ENCODE measurements around the gene UFSP2. TPM values are rescaled to one million over a fixed set of nuclear protein-coding genes. Genes with fewer than 3 reads are reported as not detected.

The UFSP2 gene
- total RNA-seq, 4 donors from 2014 or later: 36.0 to 63.7 (median 51.9) TPM

- H3K4me1 ChIP-seq: peaks cover 0 to 40% (median 6%) of the 10 kb centered on the region in 3 donors
- no peak for ATAC-seq
These were observed 31.1 kb downstream of the UFSP2 start for GRCh38 chr4:185394568-185395237.

GRCh38 chr4:185392156-185392555 lies 33.6 kb downstream of the UFSP2 start:
- no peaks in the 10 kb centered on the region for H3K27me3 ChIP-seq
- WGBS, 2 donors (ENCODE audit: low coverage in 1 of 2): 58 to 93% methylated on average over 1 of the region's 1 CpG
- ATAC-seq: no peak

More at GRCh38 chr4:185394568-185395237, 31.1 kb downstream of the UFSP2 start:
- peaks cover 0 to 6% of the 10 kb centered on the region in 2 donors for H3K36me3 ChIP-seq
- H3K9me3 ChIP-seq: no peaks in the 10 kb centered on the region
- no peaks in the 10 kb centered on the region for H3K27me3 ChIP-seq
- no peak for TF ChIP-seq CTCF (IDR thresholded peaks at IDR 0.05)
- no peak for TF ChIP-seq POLR2AphosphoS5 (IDR thresholded peaks at IDR 0.05)
- TF ChIP-seq EP300 (IDR thresholded peaks at IDR 0.05): no peak
- no peak for TF ChIP-seq POLR2A (IDR thresholded peaks at IDR 0.05)
- peak overlapping the region; percentile 91 to 100 (median 100) for H3K27ac ChIP-seq
- 53 to 57% methylated on average over 12 of the region's 12 CpGs for WGBS, 2 donors (ENCODE audit: low coverage in 1 of 2)
- peak overlapping the region; percentile 53 to 85 for H3K4me3 ChIP-seq

GRCh38 chr4:185390941-185391340 lies 34.8 kb downstream of the UFSP2 start:
- TF ChIP-seq EP300 (IDR thresholded peaks at IDR 0.05) (no peak), CTCF (IDR thresholded peaks at IDR 0.05) (no peak), POLR2A (IDR thresholded peaks at IDR 0.05) (no peak), POLR2AphosphoS5 (IDR thresholded peaks at IDR 0.05) (no peak)
- ATAC-seq: no peak
- Histone ChIP-seq H3K27ac (no peak overlapping the region), H3K36me3 (no peaks in the 10 kb centered on the region), H3K27me3 (no peaks in the 10 kb centered on the region), H3K9me3 (no peaks in the 10 kb centered on the region), H3K4me1 (peaks cover 0 to 13% (median 0%) of the 10 kb centered on the region in 3 donors), H3K4me3 (no peak overlapping the region)
- WGBS, 2 donors (ENCODE audit: low coverage in 1 of 2): 80 to 94% methylated on average over 6 of the region's 6 CpGs

More at GRCh38 chr4:185392156-185392555, 33.6 kb downstream of the UFSP2 start:
- Histone ChIP-seq H3K4me3 (no peak overlapping the region), H3K4me1 (peaks cover 0 to 15% (median 2%) of the 10 kb centered on the region in 3 donors), H3K36me3 (no peaks in the 10 kb centered on the region), H3K9me3 (no peaks in the 10 kb centered on the region), H3K27ac (no peak overlapping the region)
- TF ChIP-seq POLR2AphosphoS5 (IDR thresholded peaks at IDR 0.05) (no peak), EP300 (IDR thresholded peaks at IDR 0.05) (no peak), CTCF (IDR thresholded peaks at IDR 0.05) (no peak), POLR2A (IDR thresholded peaks at IDR 0.05) (no peak)

GRCh38 chr4:185387957-185388356 lies 37.8 kb downstream of the UFSP2 start:
- no peak for TF ChIP-seq POLR2A (IDR thresholded peaks at IDR 0.05)
- no peak for TF ChIP-seq POLR2AphosphoS5 (IDR thresholded peaks at IDR 0.05)
- no peak for TF ChIP-seq CTCF (IDR thresholded peaks at IDR 0.05)
- no peak for TF ChIP-seq EP300 (IDR thresholded peaks at IDR 0.05)
- no peaks in the 10 kb centered on the region for H3K36me3 ChIP-seq
- H3K27ac ChIP-seq: no peak overlapping the region
- H3K9me3 ChIP-seq: no peaks in the 10 kb centered on the region
- H3K4me1 ChIP-seq: peaks cover 0 to 9% (median 0%) of the 10 kb centered on the region in 3 donors
- 90 to 100% methylated on average over 1 to 10 of the region's 12 CpGs for WGBS, 2 donors (ENCODE audit: low coverage in 1 of 2)
- H3K4me3 ChIP-seq: no peak overlapping the region
- no peak for ATAC-seq
- H3K27me3 ChIP-seq: no peaks in the 10 kb centered on the region

- Histone ChIP-seq H3K27me3 (no peaks in the 10 kb centered on the region), H3K9me3 (no peaks in the 10 kb centered on the region), H3K4me1 (peaks cover 0 to 9% (median 0%) of the 10 kb centered on the region in 3 donors), H3K36me3 (no peaks in the 10 kb centered on the region), H3K27ac (peak overlapping the region in 1 of 4 donors; percentile 25), H3K4me3 (no peak overlapping the region)
- TF ChIP-seq EP300 (IDR thresholded peaks at IDR 0.05) (no peak), CTCF (IDR thresholded peaks at IDR 0.05) (no peak), POLR2A (IDR thresholded peaks at IDR 0.05) (no peak), POLR2AphosphoS5 (IDR thresholded peaks at IDR 0.05) (no peak)
- 32% methylated on average over 9 to 10 of the region's 10 CpGs for WGBS, 2 donors (ENCODE audit: low coverage in 1 of 2)
- ATAC-seq: no peak
These were observed 40.8 kb downstream of the UFSP2 start for GRCh38 chr4:185384930-185385331.

Data from gastroesophageal sphincter (tissue), 4 donors.